GM18873 (cell line): ENCODE results near the gene ATF7IP.

ENCODE experiments used
- ATAC-seq: cut with Tn5 transposase; IDR thresholded peaks from one replicate; pipeline ENCODE4 v1.9.1; 2021; ENCODE audit warnings: mild to moderate bottlenecking, moderate library complexity, moderate number of reproducible peaks; ENCODE audit not compliant: unreplicated experiment, low FRiP score

ATF7IP gene

DNA sequence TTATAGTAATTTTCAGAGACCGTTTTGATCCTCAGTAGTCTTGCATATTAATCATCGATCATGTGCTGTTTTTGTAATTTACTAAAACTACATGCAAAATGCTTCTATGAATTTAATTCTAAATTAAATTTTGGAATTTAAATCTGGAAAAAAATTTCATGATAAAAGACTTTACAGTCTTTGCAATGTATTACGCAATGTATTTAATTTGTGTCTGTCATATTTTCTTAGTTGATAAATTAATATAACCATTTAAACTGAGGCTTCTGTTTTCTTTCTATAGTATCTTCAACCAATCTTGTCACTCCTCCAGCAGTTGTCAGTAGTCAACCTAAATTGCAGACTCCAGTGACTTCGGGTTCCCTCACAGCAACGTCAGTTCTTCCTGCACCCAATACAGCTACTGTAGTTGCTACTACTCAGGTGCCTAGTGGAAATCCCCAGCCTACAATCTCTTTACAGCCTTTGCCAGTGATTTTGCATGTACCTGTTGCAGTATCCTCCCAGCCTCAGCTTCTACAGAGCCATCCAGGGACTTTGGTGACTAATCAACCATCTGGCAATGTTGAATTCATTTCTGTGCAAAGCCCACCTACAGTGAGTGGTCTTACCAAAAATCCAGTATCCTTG, 94.8 kb downstream of the ATF7IP start:
- no peak for ATAC-seq

- no peak for ATAC-seq
Observed at GRCh38 chr12:14471497-14471896, 106.0 kb downstream of the ATF7IP start.

DNA sequence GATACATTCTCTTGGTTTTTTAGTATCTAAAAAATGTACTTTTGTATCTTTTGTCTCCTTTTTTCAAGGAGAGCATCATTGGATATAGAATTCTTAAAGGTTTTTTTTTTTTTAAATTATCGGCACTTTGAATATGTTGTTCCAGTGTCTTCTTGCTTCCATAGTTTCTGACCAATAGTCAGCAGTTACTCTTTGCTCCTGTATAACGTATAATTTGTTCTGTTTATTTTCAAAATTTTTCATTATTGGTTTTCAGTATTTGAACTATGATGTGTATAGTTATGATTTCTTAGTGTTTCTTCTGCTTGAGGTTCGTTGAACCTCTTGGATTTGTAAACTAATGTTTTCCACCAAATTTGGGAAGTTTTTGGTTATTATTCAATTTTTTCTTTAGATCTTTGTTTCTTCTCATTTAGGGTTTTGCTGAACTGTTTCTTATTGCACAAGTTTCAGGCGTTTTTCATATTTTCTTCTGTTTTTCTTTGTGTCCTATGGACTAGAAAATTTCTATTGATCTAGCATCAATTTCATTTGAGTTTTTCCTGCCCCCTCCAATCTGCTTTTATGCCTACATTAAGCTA, 108.3 kb downstream of the ATF7IP start:
- no peak for ATAC-seq

DNA sequence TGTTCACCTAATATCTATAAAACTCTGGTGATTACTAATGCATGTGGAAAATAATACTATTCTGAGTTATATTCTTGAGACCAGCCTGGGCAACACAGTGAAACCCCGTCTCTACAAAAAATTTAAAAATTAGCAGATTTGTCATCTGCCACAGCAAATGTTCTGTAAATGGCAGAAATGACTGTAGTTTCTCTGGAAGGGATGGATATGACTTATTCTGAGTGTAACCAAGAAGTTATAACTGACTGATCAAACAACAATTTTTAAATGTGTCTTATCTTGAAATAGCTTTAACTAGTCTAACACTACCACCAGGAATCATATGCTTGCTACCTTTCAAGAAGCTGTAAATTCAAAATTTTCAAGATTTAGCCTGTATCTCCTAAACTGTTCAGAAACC, 113.5 kb downstream of the ATF7IP start:
- ATAC-seq: no peak

DNA sequence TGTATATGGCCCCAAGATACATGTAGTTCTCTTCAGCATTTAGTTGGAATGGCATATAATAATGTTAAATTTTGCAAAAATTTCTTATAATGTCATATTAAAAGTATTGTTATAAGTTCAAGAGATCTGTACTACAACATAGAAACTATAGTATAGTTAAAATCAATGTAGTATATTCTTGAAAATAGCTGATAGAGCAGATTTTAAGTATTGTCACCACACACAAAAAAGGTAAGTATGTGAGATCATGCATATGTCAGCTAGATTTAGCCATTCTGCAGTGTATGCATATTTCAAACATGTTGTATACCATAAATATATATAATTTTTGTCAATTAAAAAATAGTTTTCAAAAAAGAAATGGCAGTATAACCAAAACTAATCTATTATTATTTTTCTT, 115.7 kb downstream of the ATF7IP start:
- no peak for ATAC-seq

- no peak for ATAC-seq
Observed at GRCh38 chr12:14482361-14482760, 116.9 kb downstream of the ATF7IP start.

DNA sequence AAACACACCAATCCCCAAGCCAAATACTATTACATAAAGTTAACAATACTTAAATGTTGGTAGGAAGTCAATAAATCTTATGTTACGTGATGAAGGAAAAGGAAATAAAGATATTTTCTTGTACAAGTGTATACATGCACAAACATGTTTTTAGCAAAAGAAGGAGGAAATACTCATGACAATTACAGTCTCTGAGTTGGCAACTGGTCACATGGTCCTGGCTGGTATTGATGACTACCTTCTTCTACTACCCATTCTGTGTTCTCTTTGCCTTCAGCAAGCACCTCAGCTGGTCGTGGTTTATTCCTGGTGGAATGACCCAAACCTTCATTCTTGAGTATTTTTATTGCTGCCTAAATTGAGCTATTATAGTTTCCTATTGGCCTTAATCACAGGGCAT, 117.4 kb downstream of the ATF7IP start:
- no peak for ATAC-seq

DNA sequence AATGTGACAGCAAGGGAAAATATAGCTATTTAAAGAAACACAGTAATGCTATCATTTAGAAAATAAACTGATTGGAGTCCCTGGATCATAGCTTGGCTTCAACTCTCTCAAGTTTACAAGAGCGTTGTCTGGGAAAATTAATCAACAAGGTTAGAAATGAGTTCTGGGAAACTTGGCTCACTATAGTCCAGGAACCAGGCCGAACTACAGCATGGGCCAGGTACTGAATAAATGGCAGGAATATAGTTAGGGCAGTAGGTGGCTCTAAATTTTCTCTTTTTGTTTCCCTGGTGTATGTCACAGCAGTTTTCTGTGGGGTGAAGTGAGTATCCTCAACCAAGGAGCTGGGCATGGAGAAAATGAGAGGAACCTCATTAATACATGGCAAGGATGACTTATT, 129.8 kb downstream of the ATF7IP start:
- no peak for ATAC-seq

- ATAC-seq: no peak
Observed at GRCh38 chr12:14505626-14506596, 140.4 kb downstream of the ATF7IP start.

GRCh38 chr12:14510574-14510973, 145.1 kb downstream of the ATF7IP start:
- no peak for ATAC-seq

DNA sequence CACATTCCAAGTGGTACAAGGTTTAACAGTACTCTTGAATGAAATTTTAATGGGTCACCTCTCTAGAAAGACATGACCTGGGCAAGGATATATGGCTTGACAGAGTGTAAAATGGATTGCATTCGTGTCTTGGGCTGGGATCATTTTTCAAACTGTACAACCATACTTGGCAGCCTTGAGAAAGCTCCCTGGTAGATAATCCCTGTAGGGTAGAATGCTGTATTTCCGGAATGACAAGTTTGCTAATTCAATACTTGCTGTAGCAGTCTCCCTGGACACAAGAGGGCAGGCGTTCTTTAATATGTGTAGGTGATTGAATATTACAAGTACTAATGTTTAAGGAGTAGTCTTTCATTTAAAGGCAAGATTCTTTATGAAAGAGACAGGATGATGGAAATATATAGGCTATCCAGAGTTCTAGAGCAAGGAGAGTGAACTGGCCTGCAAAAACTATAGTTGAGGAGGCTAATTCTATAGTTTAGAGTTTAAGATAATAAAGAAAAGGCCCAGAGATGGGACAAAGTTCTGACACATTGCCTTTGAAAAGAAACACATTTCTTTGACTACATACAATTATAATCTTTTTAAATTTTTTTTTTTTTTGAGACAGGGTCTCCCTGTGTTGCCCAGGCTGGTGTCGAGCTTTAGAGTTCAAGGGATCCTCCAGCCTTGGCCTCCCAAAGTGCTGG, 148.8 kb downstream of the ATF7IP start:
- no peak for ATAC-seq

DNA sequence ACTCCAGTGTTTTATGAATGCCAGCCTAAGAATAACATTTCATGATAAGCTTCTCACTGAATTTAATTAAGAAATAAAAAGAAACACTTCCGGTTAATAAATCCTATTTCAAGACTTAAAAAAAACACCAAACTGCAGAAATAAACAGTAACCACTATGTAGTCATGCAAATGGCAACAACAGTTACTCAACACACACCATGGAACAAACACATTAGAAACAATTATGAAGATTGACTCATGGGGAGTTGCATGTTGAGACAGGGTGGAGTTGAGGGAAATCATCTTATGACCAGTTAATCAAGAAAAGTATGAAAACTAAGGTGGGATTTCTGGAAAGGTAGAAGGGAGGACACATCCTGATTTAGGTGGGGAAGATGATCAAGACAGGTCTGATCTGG, 149.5 kb downstream of the ATF7IP start:
- ATAC-seq: no peak

- no peak for ATAC-seq
Observed at GRCh38 chr12:14521822-14522221, 156.3 kb downstream of the ATF7IP start.

GRCh38 chr12:14525964-14526363, 160.5 kb downstream of the ATF7IP start:
- ATAC-seq: no peak

- no peak for ATAC-seq
Observed at GRCh38 chr12:14532152-14532551, 166.7 kb downstream of the ATF7IP start.

GRCh38 chr12:14537088-14537487, 171.6 kb downstream of the ATF7IP start:
- ATAC-seq: no peak

DNA sequence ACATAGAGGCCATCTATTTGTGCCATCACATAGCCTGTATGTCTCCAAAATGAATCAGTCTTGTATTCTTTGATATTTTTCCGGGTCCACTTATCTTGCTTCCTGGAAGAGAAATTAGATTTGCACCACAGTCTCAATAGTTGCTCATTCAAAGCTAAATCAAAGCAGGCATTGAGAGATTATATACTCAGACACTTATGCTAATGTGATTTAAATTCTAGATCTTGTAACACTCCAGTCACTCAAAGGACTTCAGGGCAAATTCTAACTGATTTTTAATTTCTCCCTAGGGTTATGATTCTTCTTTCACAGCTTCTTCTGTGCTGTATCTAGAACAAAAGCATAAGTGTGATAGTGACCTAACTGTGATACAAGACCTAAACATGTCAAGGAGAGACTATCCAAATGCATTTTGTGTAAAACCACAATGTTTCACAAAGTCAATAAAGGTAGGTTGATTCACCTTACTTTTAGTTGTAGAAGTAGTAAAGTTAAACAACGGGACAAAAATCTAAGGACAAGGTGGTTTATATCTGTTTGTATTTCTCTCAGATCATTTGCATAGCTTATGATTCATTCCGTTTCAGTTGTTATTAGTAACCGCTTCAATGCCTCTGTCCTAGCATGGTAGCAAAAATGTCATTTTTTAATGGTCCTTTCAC, 175.4 kb downstream of the ATF7IP start:
- no peak for ATAC-seq

DNA sequence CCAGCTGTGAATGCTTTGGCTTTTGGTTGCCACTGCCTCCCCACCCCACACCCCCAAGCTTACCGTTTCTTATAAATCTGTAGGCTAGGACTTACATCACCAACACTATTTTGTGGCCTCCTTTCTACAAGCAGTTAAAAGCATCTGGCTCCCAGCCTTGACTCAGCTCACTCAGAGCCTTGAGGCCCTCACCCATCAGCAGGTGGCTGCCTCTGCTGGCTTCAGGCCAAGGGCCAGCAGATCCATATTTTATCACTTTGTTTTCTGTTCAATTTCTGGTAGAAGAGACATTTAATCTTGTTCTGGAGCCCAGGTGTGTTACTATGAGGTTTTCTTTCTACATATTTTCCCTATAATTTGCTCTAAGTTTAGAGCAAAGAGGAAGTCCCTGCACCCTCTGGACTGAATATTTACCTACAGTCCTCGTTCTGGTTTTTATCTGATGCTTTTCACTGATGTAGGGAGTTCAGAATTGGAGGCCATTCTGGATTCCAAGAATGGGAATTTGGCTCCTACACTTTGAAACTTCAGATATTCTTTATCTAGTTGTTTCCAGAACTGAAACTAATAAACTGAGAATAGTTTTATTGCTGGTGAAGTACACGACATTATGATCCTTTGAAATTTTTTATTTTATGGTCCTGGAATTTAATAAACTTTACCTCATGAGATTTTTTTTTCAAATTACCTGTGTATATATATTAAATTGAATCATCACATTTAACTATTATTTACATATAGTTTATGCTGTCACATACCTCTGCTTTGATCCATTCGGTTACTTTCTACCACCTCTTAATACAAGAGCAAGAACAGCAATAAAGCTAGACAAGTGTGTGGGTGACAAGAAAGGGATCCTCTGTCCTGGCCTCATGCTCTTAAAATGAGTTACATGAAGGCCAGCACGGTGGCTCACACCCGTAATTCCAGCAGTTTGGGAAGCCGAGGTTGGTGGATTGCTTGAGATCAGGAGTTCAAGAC, 180.0 kb downstream of the ATF7IP start:
- ATAC-seq: no peak

- no peak for ATAC-seq
Observed at GRCh38 chr12:14547571-14547970, 182.1 kb downstream of the ATF7IP start.
